Chondrocyte (in vitro differentiated cells): ENCODE results near the gene RAPGEF6. TPM values are rescaled to one million over a fixed set of nuclear protein-coding genes. Genes with fewer than 3 reads are reported as not detected.

ENCODE experiments used
- DNase-seq: peaks from one replicate; pipeline ENCODE4 v3.0.0; 2021; ENCODE audit warnings: mixed read lengths, low spot score
- H3K27ac Mint-ChIP-seq: one replicate; pipeline ENCODE4 v1.8.0; 2021; ENCODE audit warnings: mild to moderate bottlenecking, moderate library complexity, mixed read lengths; ENCODE audit not compliant: unreplicated experiment
- H3K27me3 Mint-ChIP-seq: 2 replicates; pipeline ENCODE4 v1.8.0; 2021; ENCODE audit warnings: low read depth, mixed read lengths
- H3K36me3 Mint-ChIP-seq: 2 replicates; pipeline ENCODE4 v1.8.0; 2021; ENCODE audit warnings: low read depth, mixed read lengths
- H3K4me1 Mint-ChIP-seq: 2 replicates; pipeline ENCODE4 v1.8.0; 2021; ENCODE audit warnings: low read depth, mild to moderate bottlenecking, mixed read lengths
- H3K4me3 Mint-ChIP-seq: one replicate; pipeline ENCODE4 v1.8.0; 2021; ENCODE audit warnings: mild to moderate bottlenecking, moderate library complexity, mixed read lengths; ENCODE audit not compliant: unreplicated experiment
- H3K9me3 Mint-ChIP-seq: 2 replicates; pipeline ENCODE4 v1.8.0; 2021; ENCODE audit warnings: low read depth, mixed read lengths
- CTCF ChIP-seq: fragments of 200-600 bp; sonication (generic); IDR thresholded peaks from 2 replicates; pipeline ENCODE4 v1.5.0; 2021; ENCODE audit warnings: antibody characterized with exemption, mild to moderate bottlenecking, moderate library complexity
- total RNA-seq: library from RNA; stranded (reverse); gene quantifications from 3 replicates; pipeline ENCODE4 v1.2.1, GENCODE V29; 2021

The RAPGEF6 gene
- total RNA-seq, 1 donor from 2014 or later = 13.6 TPM

GRCh38 chr5:131538177-131538593 lies 96.8 kb downstream of the RAPGEF6 start:
- H3K27ac Mint-ChIP-seq = no peak overlapping the region
- H3K36me3 Mint-ChIP-seq = peaks cover 3% of the 10 kb centered on the region
- DNase-seq = no peak
- H3K27me3 Mint-ChIP-seq = no peaks in the 10 kb centered on the region
- no peak overlapping the region for H3K4me3 Mint-ChIP-seq
- H3K9me3 Mint-ChIP-seq = no peaks in the 10 kb centered on the region
- peaks cover 25% of the 10 kb centered on the region for H3K4me1 Mint-ChIP-seq
- no peak for TF ChIP-seq CTCF

GRCh38 chr5:131536850-131537448 lies 98.1 kb downstream of the RAPGEF6 start:
- H3K4me3 Mint-ChIP-seq = no peak overlapping the region
- no peaks in the 10 kb centered on the region for H3K27me3 Mint-ChIP-seq
- no peaks in the 10 kb centered on the region for H3K9me3 Mint-ChIP-seq
- H3K4me1 Mint-ChIP-seq = peaks cover 25% of the 10 kb centered on the region
- DNase-seq = no peak
- peaks cover 3% of the 10 kb centered on the region for H3K36me3 Mint-ChIP-seq
- peak overlapping the region; percentile 58 for H3K27ac Mint-ChIP-seq
- TF ChIP-seq CTCF = no peak

- peaks cover 3% of the 10 kb centered on the region for H3K36me3 Mint-ChIP-seq
- TF ChIP-seq CTCF = no peak
- peaks cover 22% of the 10 kb centered on the region for H3K4me1 Mint-ChIP-seq
- no peaks in the 10 kb centered on the region for H3K9me3 Mint-ChIP-seq
- H3K27me3 Mint-ChIP-seq = no peaks in the 10 kb centered on the region
- DNase-seq = no peak
- no peak overlapping the region for H3K4me3 Mint-ChIP-seq
- H3K27ac Mint-ChIP-seq = peak overlapping the region; percentile 58
These were observed 98.7 kb downstream of the RAPGEF6 start for GRCh38 chr5:131536211-131536826.

- TF ChIP-seq CTCF = no peak
- Mint-ChIP-seq H3K4me3 (no peak overlapping the region), H3K27ac (no peak overlapping the region), H3K4me1 (peaks cover 23% of the 10 kb centered on the region), H3K36me3 (peaks cover 2% of the 10 kb centered on the region), H3K27me3 (no peaks in the 10 kb centered on the region), H3K9me3 (no peaks in the 10 kb centered on the region)
- no peak for DNase-seq
These were observed 100.1 kb downstream of the RAPGEF6 start for GRCh38 chr5:131534974-131535373.

GRCh38 chr5:131533836-131534235 lies 101.2 kb downstream of the RAPGEF6 start:
- H3K9me3 Mint-ChIP-seq = no peaks in the 10 kb centered on the region
- no peak overlapping the region for H3K27ac Mint-ChIP-seq
- H3K27me3 Mint-ChIP-seq = no peaks in the 10 kb centered on the region

More at GRCh38 chr5:131533836-131534235, 101.2 kb downstream of the RAPGEF6 start:
- Mint-ChIP-seq H3K36me3 (peaks cover 2% of the 10 kb centered on the region), H3K4me1 (peaks cover 23% of the 10 kb centered on the region), H3K4me3 (no peak overlapping the region)
- peak; percentile 35 for TF ChIP-seq CTCF
- no peak for DNase-seq
